HG02759 (cell line): ENCODE results near the gene MRPL53.

Experiments
- ATAC-seq: cut with Tn5 transposase; IDR thresholded peaks from one replicate; pipeline ENCODE4 v1.9.1; 2021; ENCODE audit warnings: mild to moderate bottlenecking, moderate library complexity; ENCODE audit not compliant: unreplicated experiment

The MRPL53 gene

GRCh38 chr2:74429487-74430451 lies 42.7 kb downstream of the MRPL53 start:
- ATAC-seq: no peak

- ATAC-seq: no peak
These were observed 43.8 kb downstream of the MRPL53 start for GRCh38 chr2:74428675-74429074.

GRCh38 chr2:74427551-74427950 lies 44.9 kb downstream of the MRPL53 start:
- ATAC-seq: no peak

GRCh38 chr2:74426181-74426758 lies 46.2 kb downstream of the MRPL53 start:
- no peak for ATAC-seq

- ATAC-seq: no peak
These were observed 47.0 kb downstream of the MRPL53 start for GRCh38 chr2:74425523-74425922.

GRCh38 chr2:74424995-74425406 lies 47.5 kb downstream of the MRPL53 start:
- ATAC-seq: no peak

- ATAC-seq: no peak
These were observed 48.1 kb downstream of the MRPL53 start for GRCh38 chr2:74424139-74424992.

- ATAC-seq: no peak
These were observed 49.0 kb downstream of the MRPL53 start for GRCh38 chr2:74423231-74424095.
